ENCODE data around the gene CSTF2.

DNA sequence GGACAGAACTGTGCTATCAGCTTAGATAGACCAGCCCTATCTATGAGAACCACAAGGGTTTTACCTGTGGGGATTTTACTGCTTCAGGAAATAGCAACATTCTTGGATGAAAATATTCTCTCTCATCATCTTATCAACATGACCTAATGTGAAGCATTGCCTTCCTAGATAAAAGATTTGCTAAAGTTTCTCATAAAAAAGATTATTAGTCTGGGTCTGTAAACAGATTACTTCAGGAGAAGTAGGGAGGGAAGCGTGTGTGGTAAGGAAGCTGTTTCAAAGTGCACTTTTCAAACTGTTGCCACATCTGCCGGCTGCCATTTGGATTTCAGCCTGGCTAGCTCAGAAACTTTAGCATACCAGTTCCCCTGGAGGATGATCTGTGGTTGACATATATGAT, 54.1 kb downstream of the CSTF2 start, which contains the start of gene NOX1:
- TF ChIP-seq POLR2A (IDR thresholded peaks at IDR 0.05) = no peak
- TF ChIP-seq, protein P1, sequence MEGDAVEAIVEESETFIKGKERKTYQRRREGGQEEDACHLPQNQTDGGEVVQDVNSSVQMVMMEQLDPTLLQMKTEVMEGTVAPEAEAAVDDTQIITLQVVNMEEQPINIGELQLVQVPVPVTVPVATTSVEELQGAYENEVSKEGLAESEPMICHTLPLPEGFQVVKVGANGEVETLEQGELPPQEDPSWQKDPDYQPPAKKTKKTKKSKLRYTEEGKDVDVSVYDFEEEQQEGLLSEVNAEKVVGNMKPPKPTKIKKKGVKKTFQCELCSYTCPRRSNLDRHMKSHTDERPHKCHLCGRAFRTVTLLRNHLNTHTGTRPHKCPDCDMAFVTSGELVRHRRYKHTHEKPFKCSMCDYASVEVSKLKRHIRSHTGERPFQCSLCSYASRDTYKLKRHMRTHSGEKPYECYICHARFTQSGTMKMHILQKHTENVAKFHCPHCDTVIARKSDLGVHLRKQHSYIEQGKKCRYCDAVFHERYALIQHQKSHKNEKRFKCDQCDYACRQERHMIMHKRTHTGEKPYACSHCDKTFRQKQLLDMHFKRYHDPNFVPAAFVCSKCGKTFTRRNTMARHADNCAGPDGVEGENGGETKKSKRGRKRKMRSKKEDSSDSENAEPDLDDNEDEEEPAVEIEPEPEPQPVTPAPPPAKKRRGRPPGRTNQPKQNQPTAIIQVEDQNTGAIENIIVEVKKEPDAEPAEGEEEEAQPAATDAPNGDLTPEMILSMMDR (IDR thresholded peaks at IDR 0.05) = no peak
